GM12891 (cell line): Measurements from ENCODE around the gene BCL6B.

ENCODE experiments used
- POLR2A ChIP-seq: IDR thresholded peaks from 2 replicates; pipeline ENCODE4 v1.6.1; 2011; ENCODE audit warnings: low read depth, low read length, control low read depth
- POLR2AphosphoS5 ChIP-seq: IDR thresholded peaks from 2 replicates; pipeline ENCODE4 v1.6.1; 2011; ENCODE audit warnings: low read depth, low read length, control low read depth
- TAF1 ChIP-seq: IDR thresholded peaks from 2 replicates; pipeline ENCODE4 v1.6.1; 2011; ENCODE audit warnings: low read depth, low read length, control low read depth

GRCh38 chr17:7041607-7042500 lies 19.0 kb downstream of the BCL6B start:
- TF ChIP-seq POLR2AphosphoS5 (no peak), TAF1 (no peak), POLR2A (no peak)
